Thymus (tissue), 11 donors: Measurements from ENCODE around the gene ATPAF1. TPM values are rescaled to one million over a fixed set of nuclear protein-coding genes. Genes with fewer than 3 reads are reported as not detected.
"Not testable (repeated sequence)": the region's sequence is repeated elsewhere in the genome, so short reads cannot be mapped to it uniquely, and the experiment has no call there.

Source experiments
- DNase-seq, 9 donors: peaks; one replicate each; pipeline ENCODE4 v3.0.0-alpha.2; 2013; ENCODE audit warnings: low spot score in 9 of 9, low read depth in 6 of 9, missing footprints in 1 of 9
- H3K27ac ChIP-seq, 2 donors: one replicate each; pipeline ENCODE4 v1.5.1; 2013; ENCODE audit warnings: control low read depth in 1 of 2, low read depth in 1 of 2, low read length in 1 of 2, mild to moderate bottlenecking in 1 of 2, moderate library complexity in 1 of 2
- H3K27me3 ChIP-seq, 2 donors: one replicate each; pipeline ENCODE4 v1.5.1; 2013; ENCODE audit warnings: low read length in 1 of 2; ENCODE audit not compliant: control insufficient read depth in 2 of 2, insufficient read depth in 1 of 2
- H3K36me3 ChIP-seq, 2 donors: one replicate each; pipeline ENCODE4 v1.5.1; 2013; ENCODE audit warnings: low read length in 1 of 2, mild to moderate bottlenecking in 1 of 2, moderate library complexity in 1 of 2; ENCODE audit not compliant: control insufficient read depth in 2 of 2, insufficient read depth in 2 of 2
- H3K4me1 ChIP-seq, 2 donors: one replicate each; pipeline ENCODE4 v1.5.1; 2013; ENCODE audit warnings: low read length in 2 of 2; ENCODE audit not compliant: control insufficient read depth in 2 of 2, insufficient read depth in 2 of 2
- H3K4me3 ChIP-seq, 2 donors: one replicate each; pipeline ENCODE4 v1.5.1; 2013; ENCODE audit warnings: low read length in 2 of 2, control low read depth in 1 of 2, mild to moderate bottlenecking in 1 of 2
- H3K9me3 ChIP-seq, 2 donors: one replicate each; pipeline ENCODE4 v1.5.1; 2013; ENCODE audit warnings: low read length in 1 of 2, mild to moderate bottlenecking in 1 of 2; ENCODE audit not compliant: control insufficient read depth in 2 of 2, insufficient read depth in 1 of 2
- WGBS: extraction: QIAGEN DNeasy Blood & Tissue Kit; methylation state at CpG from one replicate; pipeline ENCODE4 v1.1.7; 2013; 5-methylcytosine and 5-hydroxymethylcytosine counted together
- polyA plus RNA-seq: library from polyadenylated mRNA; stranded (reverse); fragments of 200-250 nt; gene quantifications from one replicate; pipeline ENCODE4 v1.2.3, GENCODE V29; 2013
- total RNA-seq: library from RNA; stranded (reverse); fragments of 120-200 nt; gene quantifications from one replicate; pipeline ENCODE4 v1.2.4, GENCODE V29; 2013
- donor health status: healthy.

Gene ATPAF1
- total and polyA plus RNA-seq, 2 donors = 34.6 to 53.4 TPM

DNA sequence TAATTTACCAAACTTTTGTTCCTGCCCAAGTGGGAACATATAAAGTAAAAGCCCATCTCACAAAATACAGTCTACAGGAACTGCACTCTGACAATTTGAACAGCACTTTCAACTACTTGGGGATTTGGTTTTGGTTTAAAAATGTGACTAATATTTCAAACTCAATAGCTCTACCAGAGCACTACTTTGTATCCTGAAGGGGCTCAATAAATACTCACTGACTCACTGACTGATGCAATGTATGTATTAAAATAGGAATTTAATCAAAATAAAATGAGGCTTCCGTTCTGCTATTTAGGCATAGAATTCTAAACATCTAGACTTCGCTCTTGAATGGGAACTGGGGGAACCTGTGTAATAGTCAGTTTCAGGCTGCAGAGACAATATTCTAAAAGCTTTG is 28.9 kb upstream of the ATPAF1 start:
- Histone ChIP-seq H3K9me3 (no peaks in the 10 kb centered on the region), H3K36me3 (peaks cover 23 to 59% of the 10 kb centered on the region in 2 donors), H3K4me1 (peaks cover 5 to 18% of the 10 kb centered on the region in 2 donors), H3K27ac (no peak overlapping the region), H3K4me3 (no peak overlapping the region), H3K27me3 (no peaks in the 10 kb centered on the region)
- over 99% methylated on average over 2 of the region's 2 CpGs for WGBS
- DNase-seq = no peak

DNA sequence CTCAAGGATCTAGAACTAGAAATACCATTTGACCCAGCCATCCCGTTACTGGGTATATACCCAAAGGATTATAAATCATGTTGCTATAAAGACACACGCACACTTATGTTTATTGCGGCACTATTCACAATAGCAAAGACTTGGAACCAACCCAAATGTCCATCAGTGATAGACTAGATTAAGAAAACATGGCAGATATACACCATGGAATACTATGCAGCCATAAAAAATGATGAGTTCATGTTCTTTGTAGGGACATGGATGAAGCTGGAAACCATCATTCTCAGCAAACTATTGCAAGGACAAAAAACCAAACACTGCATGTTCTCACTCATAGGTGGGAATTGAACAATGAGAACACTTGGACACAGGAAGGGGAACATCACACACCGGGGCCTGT is 26.5 kb upstream of the ATPAF1 start:
- not testable (repeated sequence) for H3K9me3 ChIP-seq, H3K27ac ChIP-seq, H3K4me3 ChIP-seq, H3K27me3 ChIP-seq, DNase-seq
- H3K4me1 ChIP-seq = peaks cover 17 to 35% of the 10 kb centered on the region in 2 donors
- peaks cover 27 to 69% of the 10 kb centered on the region in 2 donors for H3K36me3 ChIP-seq
- WGBS = 97% methylated on average over 4 of the region's 4 CpGs

DNA sequence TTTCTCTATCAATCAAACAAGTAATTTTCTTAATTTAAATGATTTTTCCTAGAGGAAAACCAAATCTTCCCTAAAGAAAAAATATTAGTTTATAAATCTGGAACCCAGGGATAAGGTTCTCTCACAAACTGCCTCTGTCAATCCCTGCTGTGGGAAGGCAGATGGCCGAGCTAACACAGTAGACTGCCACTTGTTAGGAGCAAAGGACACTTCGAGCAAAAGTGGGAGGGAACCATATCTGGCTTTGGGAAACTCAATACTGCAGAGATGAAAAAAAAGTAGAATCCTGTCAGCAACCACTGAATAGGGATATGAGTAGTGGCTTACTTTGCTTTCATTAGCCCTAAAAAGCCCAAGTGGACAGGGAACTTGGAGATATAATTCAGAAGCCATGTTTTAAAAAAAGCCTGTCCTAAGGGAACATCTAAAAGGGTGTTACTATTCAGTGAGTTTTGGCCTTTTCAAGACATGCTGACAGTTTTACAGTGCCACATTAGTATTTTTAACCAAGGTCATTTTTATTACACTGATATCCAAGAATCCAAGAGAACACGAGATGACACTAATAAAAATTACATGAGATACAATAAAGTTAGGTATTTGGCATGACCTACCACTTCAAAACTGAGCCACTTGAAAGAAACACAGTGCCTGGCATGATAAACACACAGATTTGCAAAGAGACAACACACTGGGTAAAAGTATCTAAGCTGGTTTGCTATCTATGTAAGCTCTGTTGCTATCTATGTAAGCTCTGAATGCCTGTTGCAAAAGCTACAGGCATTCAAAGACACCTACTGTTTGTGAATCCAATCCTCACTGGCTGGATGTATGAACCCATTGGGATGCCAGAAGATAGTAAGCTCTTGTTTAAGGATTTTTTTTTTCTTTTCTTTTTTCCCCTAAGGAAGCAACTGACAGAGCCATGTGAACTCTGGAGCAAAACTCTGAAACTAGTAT is 24.9 kb upstream of the ATPAF1 start:
- Histone ChIP-seq H3K4me3 (no peak overlapping the region), H3K27me3 (no peaks in the 10 kb centered on the region), H3K9me3 (no peaks in the 10 kb centered on the region), H3K27ac (peak overlapping the region in 1 of 2 donors; percentile 61), H3K36me3 (peaks cover 29 to 73% of the 10 kb centered on the region in 2 donors), H3K4me1 (peaks cover 27 to 48% of the 10 kb centered on the region in 2 donors)
- no peak for DNase-seq
- 74% methylated on average over 3 of the region's 3 CpGs for WGBS

- DNase-seq = no peak
- no peaks in the 10 kb centered on the region for H3K27me3 ChIP-seq
- no peaks in the 10 kb centered on the region for H3K9me3 ChIP-seq
- peaks cover 27 to 73% of the 10 kb centered on the region in 2 donors for H3K36me3 ChIP-seq
- 97% methylated on average over 6 of the region's 6 CpGs for WGBS
- peaks cover 34 to 54% of the 10 kb centered on the region in 2 donors for H3K4me1 ChIP-seq
- no peak overlapping the region for H3K27ac ChIP-seq
- no peak overlapping the region for H3K4me3 ChIP-seq
These were observed 24.0 kb upstream of the ATPAF1 start for GRCh38 chr1:46691997-46692790.

GRCh38 chr1:46690931-46691421 is 22.8 kb upstream of the ATPAF1 start:
- DNase-seq = no peak
- Histone ChIP-seq H3K9me3 (no peaks in the 10 kb centered on the region), H3K27ac (peak overlapping the region in 1 of 2 donors; percentile 91), H3K4me3 (no peak overlapping the region), H3K4me1 (peaks cover 37 to 61% of the 10 kb centered on the region in 2 donors), H3K27me3 (no peaks in the 10 kb centered on the region), H3K36me3 (peaks cover 22 to 74% of the 10 kb centered on the region in 2 donors)
- 56% methylated on average over 2 of the region's 2 CpGs for WGBS

GRCh38 chr1:46689897-46690296 is 21.7 kb upstream of the ATPAF1 start:
- H3K4me1 ChIP-seq = peaks cover 37 to 64% of the 10 kb centered on the region in 2 donors
- 88% methylated on average over 1 of the region's 1 CpG for WGBS
- H3K9me3 ChIP-seq = no peaks in the 10 kb centered on the region

DNA sequence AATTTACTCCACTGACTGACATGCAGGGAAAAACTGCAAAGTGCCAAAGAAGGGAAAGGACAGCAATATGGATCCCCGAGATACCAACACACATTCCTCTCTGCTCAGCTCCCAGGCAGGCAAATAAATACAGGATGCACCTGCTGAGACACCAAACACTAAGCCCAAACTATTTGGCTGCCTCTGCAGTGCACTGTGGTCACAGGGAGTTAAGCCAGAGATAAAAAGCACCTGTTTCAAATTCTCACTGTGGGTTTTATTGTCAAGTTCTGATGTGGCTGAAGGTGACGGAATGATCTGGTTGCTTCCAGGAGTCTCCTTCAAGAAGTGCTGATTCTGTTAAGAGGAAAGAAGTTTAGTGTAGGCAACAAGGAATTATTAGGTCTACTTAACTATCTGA is 21.2 kb upstream of the ATPAF1 start:
- peak in 6 of 9 donors; percentile 64 to 86 (median 74) for DNase-seq
- no peaks in the 10 kb centered on the region for H3K27me3 ChIP-seq
- no peaks in the 10 kb centered on the region for H3K9me3 ChIP-seq
- H3K4me1 ChIP-seq = peaks cover 37 to 67% of the 10 kb centered on the region in 2 donors
- H3K36me3 ChIP-seq = peaks cover 19 to 78% of the 10 kb centered on the region in 2 donors
- peak overlapping the region; percentile 64 to 91 for H3K27ac ChIP-seq
- WGBS = 8% methylated on average over 2 of the region's 2 CpGs
- H3K4me3 ChIP-seq = peak overlapping the region in 1 of 2 donors; percentile 11

More at GRCh38 chr1:46689897-46690296, 21.7 kb upstream of the ATPAF1 start:
- DNase-seq = no peak
- peaks cover 14 to 73% of the 10 kb centered on the region in 2 donors for H3K36me3 ChIP-seq
- H3K4me3 ChIP-seq = no peak overlapping the region
- no peaks in the 10 kb centered on the region for H3K27me3 ChIP-seq
- H3K27ac ChIP-seq = peak overlapping the region; percentile 64 to 91

DNA sequence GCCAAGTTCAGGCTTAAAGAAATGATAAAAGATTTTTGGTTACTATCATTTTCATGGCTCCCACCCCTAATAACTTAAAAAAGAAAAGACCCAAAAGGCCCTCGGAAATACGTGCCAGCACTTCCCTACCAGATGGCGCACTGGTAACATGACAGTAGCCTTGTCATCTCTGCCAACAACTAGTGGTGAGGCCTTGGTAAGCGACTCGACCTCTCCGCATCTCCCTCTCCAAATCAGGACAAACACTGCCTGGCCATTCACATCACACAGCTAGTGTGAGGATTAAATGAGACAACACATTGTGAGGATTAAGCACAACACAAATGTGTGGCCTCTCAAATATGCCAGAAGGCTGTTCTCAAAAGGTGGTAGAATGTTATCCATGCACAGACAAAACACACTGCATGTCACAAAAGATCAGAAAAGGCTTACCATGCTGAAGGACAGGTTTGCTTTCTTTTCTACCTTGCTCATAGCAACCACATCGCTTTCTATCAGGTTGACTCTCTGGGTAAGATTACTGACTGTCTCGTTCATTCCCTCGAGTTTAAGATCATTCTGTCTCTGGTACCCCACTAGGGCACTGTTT is 19.9 kb upstream of the ATPAF1 start:
- Histone ChIP-seq H3K36me3 (peaks cover 28 to 86% of the 10 kb centered on the region in 2 donors), H3K27ac (peak overlapping the region; percentile 61 to 91), H3K9me3 (no peaks in the 10 kb centered on the region), H3K4me1 (peaks cover 37 to 64% of the 10 kb centered on the region in 2 donors), H3K4me3 (no peak overlapping the region), H3K27me3 (no peaks in the 10 kb centered on the region)
- 71% methylated on average over 9 of the region's 9 CpGs for WGBS
- DNase-seq = peak in 1 of 9 donors; percentile 37
